ENCODE data around the gene CLDN7. TPM values are rescaled to one million over a fixed set of nuclear protein-coding genes. Genes with fewer than 3 reads are reported as not detected.

Gene CLDN7
- polyA plus RNA-seq, 1 donor (not counting 4 experiments of a cell fraction or from before 2014, with no cell fraction given): 6.3 TPM

DNA sequence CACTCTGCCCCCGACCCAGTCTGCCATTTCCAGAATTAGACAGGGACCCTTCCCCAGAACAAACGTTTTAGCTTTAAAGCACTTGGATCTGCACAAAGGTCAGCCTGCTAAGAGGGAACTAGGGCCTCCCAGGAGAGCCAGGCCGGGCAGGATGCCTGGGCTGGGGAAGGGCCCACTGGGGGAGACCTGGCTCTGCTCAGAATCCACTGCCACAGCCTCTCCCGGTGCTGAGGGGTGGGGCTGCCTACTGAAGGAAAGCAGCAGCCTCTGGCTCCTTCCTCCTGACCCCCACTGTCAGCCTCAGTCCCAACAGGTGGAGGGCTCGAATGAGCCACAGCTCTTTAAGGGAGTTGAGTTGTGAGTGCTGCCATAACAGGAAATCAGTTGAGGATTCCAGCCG is 30.5 kb upstream of the CLDN7 start:
- H3K4me2 ChIP-seq (ENCODE audit: control insufficient read depth, extremely low read depth, insufficient read depth, low read depth, low read length): peak overlapping the region; percentile 29
- no peak overlapping the region for H3K27ac ChIP-seq (ENCODE audit: control insufficient read depth, insufficient read depth, low read length)
- H3K27me3 ChIP-seq (ENCODE audit: control insufficient read depth, extremely low read depth, insufficient read depth, low read length): peaks cover 42% of the 10 kb centered on the region
- H3K9ac ChIP-seq (ENCODE audit: control insufficient read depth, extremely low read depth, insufficient read depth, low read length): no peak overlapping the region
- H3K9me1 ChIP-seq (ENCODE audit: control insufficient read depth, extremely low read depth, insufficient read depth, low read length): no peaks in the 10 kb centered on the region
- dilution Hi-C loops (cut with MboI; ENCODE audit: extremely low pct_ligation_motif_present, low sequenced_read_pairs): no loop called here
- H4K20me1 ChIP-seq (ENCODE audit: control insufficient read depth, extremely low read depth, insufficient read depth, low read length): peaks cover 2% of the 10 kb centered on the region
- FAIRE-seq (no peak), DNase-seq (ENCODE audit: low read depth, low spot score) (no peak)
- H3K79me2 ChIP-seq (ENCODE audit: control insufficient read depth, insufficient read depth, low read length): no peaks in the 10 kb centered on the region
- no peaks in the 10 kb centered on the region for H3K36me3 ChIP-seq (ENCODE audit: control insufficient read depth in 2 of 2, extremely low read depth in 1 of 2, insufficient read depth in 2 of 2, low read length in 2 of 2)
- H3K4me3 ChIP-seq (ENCODE audit: control insufficient read depth in 2 of 3, extremely low read depth in 1 of 3, insufficient read depth in 2 of 3, low read depth in 1 of 3, low read length in 3 of 3): no peak overlapping the region
- H2AFZ ChIP-seq (ENCODE audit: control insufficient read depth, low read length): no peak overlapping the region
- H3K4me1 ChIP-seq (ENCODE audit: control insufficient read depth, extremely low read depth, insufficient read depth, low read length): peaks cover 23% of the 10 kb centered on the region
- TF ChIP-seq CTCF (optimal IDR thresholded peaks at IDR 0.05 in 1 of 3, IDR thresholded peaks at IDR 0.05 in 1 of 3, conservative IDR thresholded peaks at IDR 0.05 in 1 of 3; ENCODE audit: extremely low read depth in 1 of 3, insufficient read depth in 2 of 3, low read length in 3 of 3) (no peak), EZH2 (IDR thresholded peaks at IDR 0.05; ENCODE audit: low read length) (no peak)
- H3K9me3 ChIP-seq (ENCODE audit: control insufficient read depth, low read depth, low read length): no peaks in the 10 kb centered on the region

- FAIRE-seq: no peak
- TF ChIP-seq EZH2 (IDR thresholded peaks at IDR 0.05; ENCODE audit: low read length) (no peak), CTCF (optimal IDR thresholded peaks at IDR 0.05 in 1 of 3, IDR thresholded peaks at IDR 0.05 in 1 of 3, conservative IDR thresholded peaks at IDR 0.05 in 1 of 3; ENCODE audit: extremely low read depth in 1 of 3, insufficient read depth in 2 of 3, low read length in 3 of 3) (no peak)
- Histone ChIP-seq H3K9ac (ENCODE audit: control insufficient read depth, extremely low read depth, insufficient read depth, low read length) (no peak overlapping the region), H3K4me1 (ENCODE audit: control insufficient read depth, extremely low read depth, insufficient read depth, low read length) (peaks cover 23% of the 10 kb centered on the region), H3K4me2 (ENCODE audit: control insufficient read depth, extremely low read depth, insufficient read depth, low read depth, low read length) (no peak overlapping the region), H3K9me1 (ENCODE audit: control insufficient read depth, extremely low read depth, insufficient read depth, low read length) (no peaks in the 10 kb centered on the region), H3K79me2 (ENCODE audit: control insufficient read depth, insufficient read depth, low read length) (no peaks in the 10 kb centered on the region), H3K27ac (ENCODE audit: control insufficient read depth, insufficient read depth, low read length) (no peak overlapping the region), H2AFZ (ENCODE audit: control insufficient read depth, low read length) (no peak overlapping the region), H3K4me3 (ENCODE audit: control insufficient read depth in 2 of 3, extremely low read depth in 1 of 3, insufficient read depth in 2 of 3, low read depth in 1 of 3, low read length in 3 of 3) (no peak overlapping the region), H3K9me3 (ENCODE audit: control insufficient read depth, low read depth, low read length) (no peaks in the 10 kb centered on the region), H3K27me3 (ENCODE audit: control insufficient read depth, extremely low read depth, insufficient read depth, low read length) (peaks cover 45% of the 10 kb centered on the region), H4K20me1 (ENCODE audit: control insufficient read depth, extremely low read depth, insufficient read depth, low read length) (peaks cover 2% of the 10 kb centered on the region), H3K36me3 (ENCODE audit: control insufficient read depth in 2 of 2, extremely low read depth in 1 of 2, insufficient read depth in 2 of 2, low read length in 2 of 2) (no peaks in the 10 kb centered on the region)
- DNase-seq (ENCODE audit: low read depth, low spot score): no peak
- dilution Hi-C loops (cut with MboI; ENCODE audit: extremely low pct_ligation_motif_present, low sequenced_read_pairs): no loop called here
Measured at GRCh38 chr17:7292194-7292593, 29.9 kb upstream of the CLDN7 start.
